HG02642 (cell line): ENCODE results near the gene FOXK1.

Experiments used
- ATAC-seq: cut with Tn5 transposase; IDR thresholded peaks from one replicate; pipeline ENCODE4 v1.9.1; 2021; ENCODE audit warnings: mild to moderate bottlenecking; ENCODE audit not compliant: unreplicated experiment, poor library complexity

FOXK1 gene

DNA sequence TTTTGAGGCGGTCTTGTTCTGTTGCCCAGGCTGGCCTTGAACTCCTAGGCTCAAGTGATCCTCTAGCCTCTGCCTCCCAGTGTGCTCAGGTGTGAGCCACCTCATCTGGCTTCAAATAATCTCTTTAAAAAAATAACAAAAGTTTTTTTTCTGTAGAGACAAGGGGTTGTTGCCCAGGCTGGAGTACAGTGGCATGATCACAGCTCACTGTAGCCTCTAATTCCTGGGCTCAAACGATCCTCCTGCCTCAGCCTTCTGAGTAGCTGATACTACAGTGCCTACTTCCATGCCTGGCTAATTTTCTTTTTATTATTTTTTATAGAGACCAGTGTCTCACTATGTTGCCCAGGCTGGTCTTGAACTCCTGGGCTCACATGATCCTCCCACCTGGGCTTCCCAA is 11.7 kb downstream of the FOXK1 start:
- ATAC-seq = no peak

DNA sequence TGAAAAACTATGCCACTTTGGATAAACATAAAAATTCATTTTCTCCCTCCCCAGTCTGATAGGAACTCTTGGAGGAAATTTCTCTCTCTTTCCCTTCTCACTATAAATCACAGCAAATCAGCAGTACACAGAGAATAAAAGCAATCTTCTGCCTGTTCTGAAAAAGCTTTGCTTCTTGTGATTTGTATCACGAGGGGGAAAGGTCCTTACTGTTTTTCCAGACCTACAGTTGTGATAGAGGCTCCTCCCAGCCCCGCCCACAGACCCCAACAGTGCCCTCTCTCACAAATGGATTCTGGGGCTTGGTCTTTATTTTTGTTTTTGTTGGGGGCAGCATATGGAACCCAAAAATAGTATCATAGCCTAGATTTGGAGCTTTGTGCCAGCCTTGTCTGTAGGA is 12.2 kb downstream of the FOXK1 start:
- no peak for ATAC-seq

DNA sequence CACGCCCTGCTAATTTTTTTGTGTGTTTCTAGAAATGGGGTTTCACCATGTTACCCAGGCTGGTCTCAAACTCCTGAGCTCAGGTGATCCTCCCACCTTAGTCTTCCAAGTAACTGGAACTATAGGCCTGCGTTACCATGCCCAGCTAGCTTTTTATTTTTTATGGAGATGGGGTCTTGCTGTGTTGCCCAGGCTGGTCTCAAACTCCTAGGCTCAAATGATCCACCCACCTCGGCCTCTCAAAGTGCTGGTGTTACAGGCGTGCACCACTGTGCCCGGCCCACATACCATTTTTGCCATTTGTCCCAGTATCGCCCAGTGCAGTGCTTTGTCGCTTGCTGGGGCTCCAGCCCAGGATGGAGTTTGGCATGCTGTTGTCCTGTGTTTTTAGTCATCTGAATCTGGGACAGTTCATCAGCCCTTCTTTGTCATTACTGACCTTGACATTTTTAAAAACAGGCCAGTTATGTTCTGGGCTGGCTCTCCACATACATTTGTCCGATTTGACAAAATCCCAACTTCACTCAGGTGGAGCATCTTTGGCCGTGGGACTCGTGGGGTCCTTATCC is 16.7 kb downstream of the FOXK1 start:
- ATAC-seq = no peak

DNA sequence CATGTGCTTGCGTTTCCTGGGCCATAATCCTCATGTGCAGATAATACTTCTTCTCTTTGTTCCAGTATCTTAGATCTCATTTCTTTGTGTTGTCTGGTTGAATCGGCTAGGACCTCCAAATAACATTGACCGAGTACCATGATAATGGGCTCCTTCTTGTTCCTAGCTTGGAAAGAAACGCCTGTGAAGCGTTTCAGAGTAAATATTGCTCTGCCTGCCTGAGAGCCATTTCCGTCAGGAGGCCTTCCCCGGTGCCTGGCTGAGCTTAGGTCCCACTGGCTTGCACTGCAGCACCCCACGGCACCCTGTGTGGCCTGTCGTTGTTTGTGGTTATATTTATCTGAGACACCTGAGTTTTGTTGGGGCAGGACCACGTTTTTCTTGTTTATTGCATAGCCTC is 17.7 kb downstream of the FOXK1 start:
- ATAC-seq = no peak

DNA sequence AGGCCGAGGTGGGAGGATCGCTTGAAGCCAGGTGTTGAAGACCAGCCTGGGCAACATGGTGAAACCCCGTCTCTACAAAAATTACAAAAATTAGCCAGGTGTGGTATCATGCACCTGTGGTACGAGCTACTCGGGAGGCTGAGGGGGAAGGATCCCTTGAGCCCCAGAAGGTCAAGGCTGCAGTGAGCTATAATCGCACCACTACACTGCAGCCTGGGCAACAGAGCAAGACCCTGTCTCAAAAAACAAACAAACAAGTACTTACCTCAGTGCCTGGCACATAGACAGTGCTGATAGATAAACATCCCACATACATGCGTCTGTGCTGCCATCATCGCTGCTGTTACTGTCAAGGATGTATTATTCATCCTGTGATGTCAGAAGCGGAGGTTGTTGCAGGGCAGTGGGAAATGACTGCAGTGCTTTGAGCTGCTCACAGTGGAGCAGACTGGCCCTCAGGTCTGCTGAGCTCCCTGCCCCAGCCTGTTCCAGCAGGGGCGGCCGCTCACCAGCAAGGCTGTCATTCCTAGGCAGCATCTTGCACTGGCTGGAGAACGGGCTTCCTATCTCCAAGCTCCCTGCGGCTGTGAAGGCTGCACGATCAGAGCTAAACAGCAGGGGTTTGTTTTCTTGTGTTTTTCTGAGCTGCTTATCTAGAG is 18.6 kb downstream of the FOXK1 start:
- no peak for ATAC-seq

DNA sequence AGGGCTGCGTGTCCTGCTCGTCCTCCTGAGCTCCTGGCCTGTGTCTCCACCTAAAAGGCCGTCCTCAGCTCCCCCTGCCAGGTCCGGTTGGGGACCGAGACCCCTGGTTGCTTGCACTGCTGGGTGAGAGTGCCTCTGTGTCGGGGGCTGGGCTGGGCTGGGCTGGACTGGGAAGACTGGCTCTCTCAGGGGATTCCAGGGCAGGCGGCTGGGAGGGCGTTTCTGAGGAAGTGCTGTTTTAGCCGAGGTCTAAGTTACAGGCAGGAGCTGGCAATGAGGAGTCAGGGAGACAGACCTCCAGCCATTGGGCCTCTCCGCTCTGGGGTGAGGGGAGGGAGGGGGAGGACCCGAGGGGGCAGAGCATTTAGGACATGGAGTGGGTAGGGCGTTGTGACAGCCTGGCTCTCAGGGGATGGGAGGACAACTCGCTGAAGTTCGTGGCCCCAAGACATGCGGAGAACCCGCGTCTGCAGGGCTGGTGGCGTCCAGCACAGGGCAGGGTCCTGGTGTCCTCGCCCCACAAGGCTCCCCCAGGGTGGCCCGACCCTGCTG is 20.9 kb downstream of the FOXK1 start:
- no peak for ATAC-seq

DNA sequence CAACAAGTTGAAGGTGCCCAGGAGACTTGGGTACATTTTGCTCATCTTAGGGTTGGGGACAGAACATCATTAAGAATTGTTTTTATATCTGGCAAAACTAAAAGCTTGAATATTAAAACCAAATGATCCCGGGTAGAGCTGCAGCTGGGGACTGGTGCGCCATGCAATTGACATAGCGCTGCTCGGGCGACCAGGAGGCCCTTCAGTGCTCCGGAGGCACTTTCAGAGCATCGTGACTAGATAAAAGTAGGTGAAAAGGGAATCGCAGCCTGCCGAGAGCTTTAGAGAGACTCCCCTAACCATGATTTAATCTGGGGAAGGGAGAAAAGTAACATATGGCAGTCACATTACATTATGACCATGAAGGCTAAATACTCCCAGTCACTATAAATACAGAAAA is 21.4 kb downstream of the FOXK1 start:
- ATAC-seq = no peak

DNA sequence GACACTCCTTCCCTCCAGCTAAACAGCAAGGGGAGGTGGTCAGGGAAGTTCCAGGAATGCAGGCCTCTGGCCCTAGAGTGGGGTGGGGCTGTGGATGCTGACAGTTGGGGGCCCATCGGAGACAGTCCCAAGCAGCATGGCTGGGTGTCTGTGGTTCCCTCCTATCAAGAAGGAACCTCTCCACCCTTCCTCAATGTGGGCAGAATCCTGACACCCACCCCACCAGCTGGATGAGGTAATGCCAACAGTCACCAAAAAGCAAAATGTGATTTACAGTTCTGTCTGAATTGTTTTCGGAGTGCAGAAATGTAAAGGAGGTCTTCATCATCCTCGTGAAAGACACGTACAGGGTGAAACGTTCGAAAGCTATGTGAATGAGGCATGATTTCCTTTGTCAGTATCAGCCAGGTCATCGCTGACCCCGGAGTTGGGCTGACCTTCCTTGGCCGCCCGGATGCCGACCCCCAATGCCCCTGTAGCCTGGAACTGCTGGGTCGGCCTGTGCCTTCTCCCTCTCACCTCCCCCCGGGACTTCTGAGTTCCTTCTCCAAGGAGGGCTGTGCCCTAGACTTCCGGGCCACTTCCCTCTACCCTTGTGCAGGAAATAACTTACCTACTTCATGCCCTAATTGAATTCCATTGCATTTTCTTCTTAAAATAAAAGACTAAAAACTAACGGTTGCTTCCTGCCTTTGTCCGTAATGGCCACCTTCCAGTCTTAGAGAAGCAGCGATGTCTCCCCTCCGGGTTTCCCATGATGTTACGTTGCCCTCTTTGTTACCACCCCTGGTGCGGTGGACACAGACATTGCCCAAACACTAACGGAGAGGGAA is 24.5 kb downstream of the FOXK1 start:
- no peak for ATAC-seq

DNA sequence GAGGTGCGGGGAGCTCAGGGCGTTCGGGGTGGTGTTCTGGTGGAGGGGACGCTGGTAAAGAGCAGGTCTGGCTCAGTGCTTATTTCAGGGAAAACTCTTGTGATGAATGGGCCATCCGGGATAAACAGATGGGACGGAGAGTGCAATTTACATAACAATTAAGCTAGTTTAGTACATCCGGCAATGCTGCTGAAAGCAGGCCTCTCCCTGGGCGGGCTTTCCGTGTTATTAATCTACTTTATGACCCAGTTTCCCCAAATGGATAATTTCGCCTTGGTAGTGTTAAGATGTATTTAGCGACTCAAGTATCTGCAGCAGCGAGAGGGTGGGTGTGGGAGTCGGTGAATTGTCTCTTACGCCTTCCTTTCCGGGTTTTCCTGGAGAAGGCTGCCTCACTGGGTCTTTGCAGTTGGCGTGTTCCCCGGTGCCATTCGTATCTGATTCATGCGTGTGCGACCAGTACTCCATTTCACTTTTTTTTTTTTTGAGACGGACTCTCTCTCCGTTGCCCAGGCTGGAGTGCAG is 25.2 kb downstream of the FOXK1 start:
- ATAC-seq = no peak

DNA sequence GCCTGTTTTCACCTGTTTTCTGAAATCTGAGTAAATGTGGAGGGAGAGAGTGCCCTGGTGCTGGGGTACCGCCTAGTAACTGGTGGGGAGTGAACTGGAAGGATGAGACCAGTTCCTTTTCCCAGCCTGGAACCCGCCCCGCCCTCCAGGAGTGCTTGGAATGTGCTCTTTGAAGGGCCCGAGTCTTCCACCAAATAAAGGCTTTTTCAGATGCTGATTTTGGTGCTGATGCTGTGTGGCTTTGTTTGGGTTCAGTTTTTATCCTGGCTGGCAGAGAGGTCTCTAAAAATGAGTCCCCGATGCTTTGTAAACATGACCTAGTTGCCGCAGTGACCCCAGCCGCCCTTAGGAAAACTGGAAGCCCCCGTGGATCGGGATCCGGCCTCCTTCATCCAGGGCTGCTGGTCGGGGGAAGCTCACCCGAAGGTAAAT is 25.9 kb downstream of the FOXK1 start:
- ATAC-seq = no peak

DNA sequence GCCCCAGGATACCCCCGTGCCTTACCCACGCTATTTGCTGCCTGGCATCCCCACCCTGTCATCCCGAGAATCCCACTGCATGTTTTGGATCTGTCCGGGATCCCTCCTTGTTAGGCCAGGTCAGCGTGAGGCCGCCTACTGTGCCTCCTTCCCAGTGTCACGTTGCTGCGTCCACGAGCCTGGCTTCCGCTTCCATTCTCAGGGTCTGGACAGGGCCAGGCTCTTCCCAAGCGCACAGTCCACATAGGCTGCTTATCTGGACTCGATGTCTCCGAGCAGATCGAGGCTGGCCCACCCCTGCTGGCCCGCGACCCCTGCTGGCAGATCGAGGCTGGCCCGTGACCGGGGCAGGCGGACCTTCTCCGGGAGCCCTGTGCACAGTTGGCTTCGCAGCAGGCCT is 27.1 kb downstream of the FOXK1 start:
- ATAC-seq = no peak

DNA sequence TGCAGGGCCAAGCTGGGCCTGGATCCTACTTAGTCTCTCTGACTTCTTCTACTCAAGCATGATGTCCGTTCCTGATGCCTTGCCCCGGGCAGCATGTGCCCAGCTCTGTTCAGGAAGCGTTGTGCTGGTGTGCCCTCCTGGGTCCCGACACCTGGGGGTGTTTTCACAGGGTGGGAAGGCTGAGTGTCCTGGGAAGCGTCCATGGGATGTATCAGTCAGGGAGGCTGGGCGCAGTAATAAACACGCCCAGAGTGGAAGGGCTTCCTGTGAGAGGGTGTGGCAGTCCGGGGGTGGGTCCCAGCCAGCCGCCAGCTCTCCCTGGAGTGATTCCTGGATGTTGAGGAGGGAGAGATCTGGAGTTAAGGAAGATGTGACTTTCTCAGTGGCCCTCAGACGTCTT is 29.0 kb downstream of the FOXK1 start:
- ATAC-seq = no peak

DNA sequence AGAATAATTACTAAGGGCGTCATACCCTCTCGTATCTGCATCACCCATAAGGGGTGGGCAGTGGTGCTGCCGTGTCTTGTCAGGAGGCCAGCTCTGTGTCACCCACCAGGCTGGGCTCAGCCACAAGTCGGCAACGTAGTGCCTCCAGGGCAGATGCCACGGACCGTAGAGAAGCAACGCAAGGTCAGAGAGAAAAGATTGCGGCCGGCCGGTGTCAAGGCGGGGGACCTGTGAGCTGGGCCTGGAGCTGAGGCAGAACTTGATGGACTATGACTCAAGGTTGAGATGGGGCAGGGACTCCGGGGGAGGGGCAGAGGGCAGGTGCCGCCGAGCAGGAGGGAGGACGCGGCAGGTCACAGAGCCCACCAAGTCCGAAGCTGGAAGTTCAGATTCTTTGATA is 29.5 kb downstream of the FOXK1 start:
- ATAC-seq = no peak

DNA sequence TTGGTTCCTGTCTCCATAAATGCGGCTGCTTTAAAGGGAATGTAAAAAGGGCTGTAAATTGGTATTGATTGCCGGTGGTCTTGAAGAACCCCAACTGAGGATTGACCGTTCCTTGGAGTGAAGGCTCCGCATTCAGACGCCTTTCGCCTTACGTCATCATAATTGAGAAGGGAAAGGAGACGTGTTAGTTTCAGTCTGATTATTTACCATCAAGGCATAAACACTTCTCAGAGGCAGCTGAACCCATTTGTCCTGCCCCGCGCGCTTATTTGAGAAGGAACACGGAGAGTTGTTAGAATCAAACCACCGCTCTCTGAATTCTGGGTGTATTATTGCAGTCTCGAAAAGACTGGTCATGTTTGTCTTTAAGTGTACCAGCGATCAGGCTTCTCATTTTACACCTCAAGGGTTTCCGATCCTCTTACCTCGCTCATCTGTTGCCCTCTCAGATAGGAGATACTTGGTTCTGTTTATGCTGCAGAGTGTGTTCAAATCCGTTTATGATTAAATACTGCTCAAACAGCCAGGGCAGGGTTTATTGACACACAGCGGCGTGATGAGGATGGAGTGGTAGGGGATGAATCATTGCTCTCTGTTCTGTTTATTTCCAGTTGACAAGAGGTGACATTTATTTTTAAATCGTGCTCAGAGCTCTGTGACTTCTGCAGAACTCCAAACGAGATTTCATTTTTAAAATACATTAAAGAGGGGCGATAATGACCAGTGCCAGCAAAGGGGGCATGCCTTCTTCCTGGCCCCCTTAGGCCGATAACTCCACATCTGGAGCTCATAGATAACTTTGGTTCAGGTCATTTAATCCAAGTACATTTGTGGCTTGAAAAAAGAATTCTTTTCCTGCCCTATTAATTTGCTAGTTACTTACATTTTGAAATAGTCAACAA is 30.4 kb downstream of the FOXK1 start:
- no peak for ATAC-seq

DNA sequence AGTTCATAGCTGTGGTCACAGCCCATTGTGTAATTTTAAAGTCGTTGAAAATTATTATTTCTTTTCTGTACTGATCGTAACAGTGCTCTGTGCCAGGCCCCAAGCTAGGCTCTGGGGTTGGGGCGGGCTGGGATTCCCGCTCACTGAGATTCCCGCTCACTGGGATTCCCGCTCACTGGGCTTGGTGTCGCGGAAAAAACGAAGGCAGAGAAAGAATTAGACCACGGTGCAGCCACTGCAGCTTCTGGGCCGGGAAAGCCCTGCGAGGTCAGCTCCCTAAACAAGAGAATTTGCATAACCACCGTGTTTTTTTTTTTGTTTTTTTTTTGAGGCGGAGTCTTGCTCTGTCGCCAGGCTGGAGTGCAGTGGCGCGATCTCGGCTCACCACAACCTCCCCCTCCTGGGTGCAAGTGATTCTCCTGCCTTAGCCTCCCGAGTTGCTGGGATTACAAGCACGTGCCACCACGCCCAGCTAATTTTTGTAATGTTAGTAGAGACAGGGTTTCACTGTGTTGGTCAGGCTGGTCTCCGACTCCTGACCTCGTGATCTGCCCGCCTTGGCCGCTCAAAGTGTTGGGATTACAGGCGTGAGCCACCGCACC is 31.2 kb downstream of the FOXK1 start:
- peak; percentile 67 for ATAC-seq

DNA sequence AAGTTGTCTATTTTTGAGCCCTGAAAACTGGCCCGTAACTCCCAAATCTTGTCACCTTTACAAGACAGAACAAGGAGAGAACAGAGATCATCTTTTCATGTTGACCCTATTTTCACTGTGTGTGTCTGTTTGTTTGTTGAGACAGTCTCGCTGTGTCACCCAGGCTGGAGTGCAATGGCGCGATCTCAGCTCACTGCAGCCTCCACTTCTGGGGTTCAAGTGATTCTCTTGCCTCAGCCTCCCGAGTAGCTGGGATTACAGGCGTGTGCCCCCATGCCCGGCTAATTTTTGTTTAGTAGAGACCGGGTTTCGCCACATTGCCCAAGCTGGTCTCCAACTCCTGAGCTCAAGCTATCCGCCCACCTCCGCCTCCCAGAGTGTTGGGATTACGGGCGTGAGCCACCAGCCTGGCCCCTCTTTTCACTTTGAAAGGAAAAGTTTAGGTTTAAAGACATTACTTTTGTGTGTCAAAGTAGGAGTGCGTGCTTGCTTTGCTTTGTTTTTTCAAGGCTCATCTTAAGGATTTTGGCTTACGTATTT is 32.1 kb downstream of the FOXK1 start:
- ATAC-seq = no peak

DNA sequence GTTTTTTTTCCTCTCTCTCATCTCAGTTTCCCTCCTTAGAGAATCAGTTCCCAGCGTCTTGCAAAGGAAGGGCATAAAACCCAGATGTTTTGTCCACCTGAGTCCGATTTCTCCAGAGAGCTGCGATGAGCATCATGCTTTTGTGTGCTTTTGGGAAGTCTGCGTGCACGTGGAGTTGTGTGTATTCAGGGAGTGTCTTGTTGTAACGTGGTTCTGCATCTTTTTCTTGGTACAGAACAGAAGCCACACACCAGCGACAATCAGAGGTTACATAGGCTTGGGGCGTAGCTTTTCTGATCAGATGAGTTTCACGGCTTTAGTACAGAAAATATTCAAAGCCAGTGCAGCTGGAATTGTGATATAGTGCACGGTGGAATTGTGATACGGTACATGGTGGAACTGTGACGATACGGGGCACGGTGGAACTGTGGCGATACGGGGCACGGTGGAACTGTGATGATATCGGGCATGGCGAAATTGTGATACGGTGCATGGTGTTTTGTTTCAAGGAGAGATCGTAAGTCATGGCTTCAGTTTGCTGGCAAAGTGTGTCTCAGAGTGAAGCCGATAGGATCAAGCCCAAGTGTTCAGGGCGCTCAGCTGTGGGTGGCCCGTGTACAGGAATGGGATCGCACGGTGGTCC is 32.8 kb downstream of the FOXK1 start:
- no peak for ATAC-seq

DNA sequence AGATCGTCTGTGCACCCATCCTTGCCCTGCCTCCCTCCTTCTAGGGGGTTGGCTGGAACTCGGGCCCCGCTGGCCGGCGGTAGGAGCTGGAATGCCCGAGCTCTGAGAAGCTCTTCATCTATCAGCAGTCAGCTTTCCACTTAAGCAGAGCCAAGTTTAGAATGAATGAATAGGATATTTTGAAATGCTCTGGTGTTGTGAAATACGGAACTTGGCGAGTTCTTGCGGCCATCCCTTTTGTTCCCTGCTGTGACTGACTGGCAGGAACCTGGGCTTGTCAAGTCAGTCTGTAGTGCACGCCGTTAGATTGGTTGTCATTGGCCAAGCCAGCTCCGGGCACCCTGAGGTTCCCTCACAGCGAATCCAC is 33.3 kb downstream of the FOXK1 start:
- no peak for ATAC-seq
